Suprapubic skin (tissue), 4 donors: ENCODE measurements around the gene EPB41L1. TPM values are rescaled to one million over a fixed set of nuclear protein-coding genes. Genes with fewer than 3 reads are reported as not detected.

ENCODE experiments used
- DNase-seq, 2 donors: peaks; one replicate each; pipeline ENCODE4 v3.0.0-alpha.2; 2019; ENCODE audit warnings: low spot score in 2 of 2
- H3K27ac ChIP-seq: fragments of 200-600 bp; sonication (generic); one replicate; pipeline ENCODE4 v1.5.1; 2019
- H3K27me3 ChIP-seq: fragments of 200-600 bp; sonication (generic); one replicate; pipeline ENCODE4 v1.5.1; 2019
- H3K36me3 ChIP-seq: fragments of 200-600 bp; sonication (generic); one replicate; pipeline ENCODE4 v1.5.1; 2019
- H3K4me1 ChIP-seq: fragments of 200-600 bp; sonication (generic); one replicate; pipeline ENCODE4 v1.5.1; 2019
- H3K4me3 ChIP-seq: fragments of 200-600 bp; sonication (generic); one replicate; pipeline ENCODE4 v1.5.1; 2019; ENCODE audit warnings: mild to moderate bottlenecking
- H3K9me3 ChIP-seq: fragments of 200-600 bp; sonication (generic); one replicate; pipeline ENCODE4 v1.5.1; 2019
- CTCF ChIP-seq, 2 donors: fragments of 200-600 bp in 1 of 2; fragments of 450-650 bp in 1 of 2; sonication (generic) in 1 of 2; IDR thresholded peaks; one replicate each; pipeline ENCODE4 v1.5.1; 2016 to 2019; ENCODE audit warnings: antibody characterized with exemption in 2 of 2, mild to moderate bottlenecking in 1 of 2, moderate library complexity in 1 of 2
- EP300 ChIP-seq: sonication (generic); formaldehyde crosslinking; IDR thresholded peaks from one replicate; pipeline ENCODE4 v1.6.1; 2017; ENCODE audit warnings: antibody characterized with exemption
- POLR2A ChIP-seq, 2 donors: fragments of 450-650 bp; IDR thresholded peaks; one replicate each; pipeline ENCODE4 v1.6.1; 2017; ENCODE audit warnings: antibody characterized with exemption in 2 of 2, mild to moderate bottlenecking in 2 of 2, moderate library complexity in 2 of 2
- POLR2AphosphoS5 ChIP-seq, 3 donors: sonication (generic); formaldehyde crosslinking; IDR thresholded peaks; one replicate each; pipeline ENCODE4 v1.6.1; 2017; ENCODE audit warnings: antibody characterized with exemption in 3 of 3
- WGBS: methylation state at CpG from one replicate; pipeline ENCODE4 v1.1.5; 2018; 5-methylcytosine and 5-hydroxymethylcytosine counted together
- total RNA-seq, 4 donors: library from RNA; depleted of rRNA; stranded (reverse); fragments of >200 nt; gene quantifications; one replicate each; pipeline ENCODE4 v1.1.0, GENCODE V29; 2016

The EPB41L1 gene
- total RNA-seq, 4 donors from 2014 or later = 14.3 to 27.9 (median 21.4) TPM

- WGBS = 65% methylated on average over 5 of the region's 5 CpGs
- no peak overlapping the region for H3K4me3 ChIP-seq
- no peaks in the 10 kb centered on the region for H3K9me3 ChIP-seq
- TF ChIP-seq POLR2A (IDR thresholded peaks at IDR 0.05) = no peak
- no peak for TF ChIP-seq EP300
- TF ChIP-seq CTCF (IDR thresholded peaks at IDR 0.05) = no peak
- no peak for TF ChIP-seq POLR2AphosphoS5 (IDR thresholded peaks at IDR 0.05)
- H3K27ac ChIP-seq = no peak overlapping the region
- H3K4me1 ChIP-seq = no peaks in the 10 kb centered on the region
- H3K36me3 ChIP-seq = no peaks in the 10 kb centered on the region
- H3K27me3 ChIP-seq = peaks cover 33% of the 10 kb centered on the region
- no peak for DNase-seq
These were observed 120.5 kb downstream of the EPB41L1 start for GRCh38 chr20:36275011-36275410.

DNA sequence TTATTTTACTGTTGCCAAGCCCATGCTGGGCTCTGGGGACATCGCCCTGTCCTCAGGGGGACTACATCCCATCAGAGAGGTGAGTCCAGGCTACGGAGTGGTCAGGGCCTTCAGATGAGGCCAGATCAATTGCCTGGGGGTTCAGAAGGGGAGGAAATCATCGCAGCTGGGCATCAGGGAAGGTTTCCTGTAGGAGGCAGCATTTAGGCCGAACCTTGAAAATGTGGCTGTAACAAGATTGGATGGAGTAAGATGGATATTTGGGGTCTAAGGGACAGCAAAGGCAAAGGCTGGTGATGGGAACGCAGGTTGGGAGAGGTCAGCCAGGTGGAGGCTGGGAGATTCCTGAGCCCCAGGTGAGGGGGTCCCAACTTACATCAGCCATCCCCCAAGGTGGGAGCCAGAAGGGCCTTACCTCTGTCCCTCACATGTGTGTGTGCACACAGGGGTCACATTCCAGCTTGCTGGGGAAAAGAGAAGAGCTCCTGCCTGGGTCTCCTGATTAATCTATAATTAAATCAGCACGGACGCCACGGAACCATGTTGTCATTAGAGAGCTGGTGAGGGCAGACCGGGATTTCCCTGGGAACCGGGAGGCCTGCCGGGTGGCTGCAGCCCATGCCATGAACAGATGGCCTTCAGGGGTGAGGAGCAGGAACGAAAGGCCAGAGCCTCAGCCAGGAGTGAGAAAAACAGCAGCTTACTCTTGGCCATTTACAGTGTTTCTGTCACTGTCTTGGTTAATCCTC lies 121.1 kb downstream of the EPB41L1 start:
- H3K4me3 ChIP-seq = no peak overlapping the region
- no peak overlapping the region for H3K27ac ChIP-seq
- DNase-seq = no peak
- no peaks in the 10 kb centered on the region for H3K9me3 ChIP-seq
- no peaks in the 10 kb centered on the region for H3K36me3 ChIP-seq
- TF ChIP-seq POLR2AphosphoS5 (IDR thresholded peaks at IDR 0.05) = no peak
- no peaks in the 10 kb centered on the region for H3K4me1 ChIP-seq
- H3K27me3 ChIP-seq = peaks cover 34% of the 10 kb centered on the region
- WGBS = 71% methylated on average over 12 of the region's 12 CpGs

- TF ChIP-seq EP300 (no peak), POLR2AphosphoS5 (IDR thresholded peaks at IDR 0.05) (no peak)
- no peak for DNase-seq
- Histone ChIP-seq H3K27me3 (peaks cover 40% of the 10 kb centered on the region), H3K4me1 (no peaks in the 10 kb centered on the region), H3K4me3 (no peak overlapping the region), H3K27ac (no peak overlapping the region), H3K9me3 (no peaks in the 10 kb centered on the region), H3K36me3 (no peaks in the 10 kb centered on the region)
- 67% methylated on average over 9 of the region's 9 CpGs for WGBS
These were observed 123.0 kb downstream of the EPB41L1 start for GRCh38 chr20:36277546-36277945.

DNA sequence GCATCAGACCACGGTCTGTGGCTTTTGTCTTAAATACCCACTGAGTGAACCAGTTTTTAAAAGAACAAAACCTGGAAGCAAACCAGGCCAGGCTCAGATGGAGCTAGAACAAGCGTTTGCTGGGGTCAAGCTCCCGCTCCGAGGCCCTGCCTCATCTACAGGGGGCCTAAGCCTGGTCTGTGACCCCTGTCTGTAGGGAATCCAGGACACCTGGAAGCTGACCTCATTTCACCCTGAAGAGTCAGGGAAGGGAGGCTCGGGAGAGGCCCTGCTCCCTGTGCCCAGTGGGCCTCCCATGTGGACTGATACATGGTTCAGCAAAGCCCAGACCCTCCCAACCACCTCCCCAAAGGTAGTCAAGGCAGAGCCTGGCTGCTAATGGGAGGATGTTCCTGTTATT lies 124.8 kb downstream of the EPB41L1 start:
- H3K9me3 ChIP-seq = no peaks in the 10 kb centered on the region
- DNase-seq = no peak
- no peak for TF ChIP-seq CTCF (IDR thresholded peaks at IDR 0.05)
- no peak for TF ChIP-seq POLR2A (IDR thresholded peaks at IDR 0.05)
- TF ChIP-seq EP300 = no peak
- TF ChIP-seq POLR2AphosphoS5 (IDR thresholded peaks at IDR 0.05) = no peak
- no peaks in the 10 kb centered on the region for H3K4me1 ChIP-seq
- H3K36me3 ChIP-seq = no peaks in the 10 kb centered on the region
- H3K4me3 ChIP-seq = no peak overlapping the region
- H3K27me3 ChIP-seq = peaks cover 30% of the 10 kb centered on the region
- 72% methylated on average over 5 of the region's 5 CpGs for WGBS
- H3K27ac ChIP-seq = no peak overlapping the region

DNA sequence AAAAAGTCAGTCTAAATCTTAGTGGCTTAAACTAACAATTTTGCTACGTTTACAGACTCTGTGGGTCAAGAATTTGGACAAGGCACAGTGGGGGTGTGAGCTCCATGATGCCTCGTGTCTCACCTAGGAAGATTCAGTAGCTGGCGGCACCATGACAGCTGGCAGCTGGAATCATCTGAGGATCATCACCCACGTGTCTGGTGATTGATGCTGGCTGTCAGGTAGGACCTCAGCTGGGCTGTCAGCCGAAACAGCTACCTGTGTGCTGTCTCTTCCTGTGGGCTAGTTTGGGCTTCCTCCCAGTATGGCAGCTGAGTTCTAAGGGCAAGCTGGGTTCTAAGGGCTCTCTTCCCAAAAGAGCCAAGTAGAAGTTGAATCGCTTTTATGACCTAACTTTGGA lies 125.2 kb downstream of the EPB41L1 start:
- WGBS = 69% methylated on average over 6 of the region's 6 CpGs
- Histone ChIP-seq H3K36me3 (no peaks in the 10 kb centered on the region), H3K27me3 (peaks cover 27% of the 10 kb centered on the region), H3K4me3 (no peak overlapping the region), H3K4me1 (no peaks in the 10 kb centered on the region), H3K9me3 (no peaks in the 10 kb centered on the region), H3K27ac (no peak overlapping the region)
- TF ChIP-seq EP300 = no peak
- TF ChIP-seq POLR2AphosphoS5 (IDR thresholded peaks at IDR 0.05) = no peak
- TF ChIP-seq POLR2A (IDR thresholded peaks at IDR 0.05) = no peak
- no peak for TF ChIP-seq CTCF (IDR thresholded peaks at IDR 0.05)
- DNase-seq = no peak

DNA sequence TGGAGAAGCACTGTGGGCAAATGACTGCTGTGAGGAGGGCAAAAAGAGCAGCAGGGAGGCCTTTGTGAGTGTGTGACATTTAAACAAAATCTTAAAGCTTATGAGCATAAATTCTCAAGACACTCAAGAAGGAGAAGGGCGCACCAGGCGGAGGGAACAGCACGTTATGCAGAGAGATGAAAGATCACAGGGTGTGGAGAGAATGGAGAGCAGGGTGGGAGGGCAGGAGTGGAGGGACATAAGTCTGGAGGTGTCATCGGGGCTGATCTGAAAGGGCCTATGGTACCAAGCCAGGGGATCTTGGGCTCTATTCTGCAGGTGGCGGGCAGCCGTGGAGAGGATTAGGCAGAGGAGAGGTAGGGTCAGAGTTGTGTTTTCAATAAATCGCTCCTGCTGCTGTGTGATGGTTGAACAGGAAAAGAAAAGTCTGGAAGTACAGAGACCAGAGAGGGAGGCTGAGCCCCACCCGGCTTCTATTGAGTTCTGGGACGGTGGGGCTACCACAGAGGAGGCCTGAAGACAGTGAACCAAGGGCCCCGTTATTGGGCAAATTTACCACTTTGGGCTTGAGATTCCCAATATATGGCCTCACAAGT lies 127.3 kb downstream of the EPB41L1 start:
- no peak for TF ChIP-seq POLR2AphosphoS5 (IDR thresholded peaks at IDR 0.05)
- WGBS = 79% methylated on average over 10 of the region's 10 CpGs
- Histone ChIP-seq H3K27ac (no peak overlapping the region), H3K27me3 (peaks cover 34% of the 10 kb centered on the region), H3K4me3 (no peak overlapping the region), H3K4me1 (no peaks in the 10 kb centered on the region), H3K9me3 (no peaks in the 10 kb centered on the region), H3K36me3 (no peaks in the 10 kb centered on the region)
- no peak for DNase-seq

Other genes starting within 250 kb of the EPB41L1 start
- 10 to 100 TPM; 53.9 to 67.4 (median 59.9) TPM for gene SCAND1, start 200.2 kb upstream of the EPB41L1 start, total RNA-seq
- gene CNBD2, start 186.2 kb upstream of the EPB41L1 start, total RNA-seq = 10 to 100 TPM in 2 of 4 donors, 1 to 10 TPM in 2; 6.4 to 19.7 (median 10.3) TPM
- 10 to 100 TPM; 34.4 to 54.6 (median 43.8) TPM for gene AAR2, start 81.7 kb downstream of the EPB41L1 start, total RNA-seq
- 100 to 1,000 TPM in 2 of 4 donors, 10 to 100 TPM in 2; 69.5 to 120 (median 96.8) TPM for gene DLGAP4, start 151.6 kb downstream of the EPB41L1 start, total RNA-seq